ENCODE data around the gene PRPF38A.

PRPF38A gene

DNA sequence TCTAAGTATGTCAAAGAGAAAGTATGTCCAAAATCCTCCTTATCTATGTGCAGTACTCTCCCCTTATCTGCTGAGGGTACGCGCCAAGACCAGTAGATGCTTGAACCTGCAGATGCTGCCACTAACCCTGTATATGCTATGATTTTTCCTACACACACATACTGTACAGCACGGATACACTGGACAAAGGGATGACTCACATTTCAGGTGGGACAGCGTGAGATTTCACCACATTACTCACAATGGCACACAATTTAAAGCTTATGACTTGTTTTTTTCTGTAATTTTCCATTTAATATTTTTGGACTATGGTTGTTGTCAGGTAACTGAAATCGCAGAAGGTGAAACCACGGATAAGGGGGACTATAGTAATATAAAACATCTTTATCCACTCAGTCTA, 4.3 kb upstream of the PRPF38A start:
- no peak for DNase-seq

DNA sequence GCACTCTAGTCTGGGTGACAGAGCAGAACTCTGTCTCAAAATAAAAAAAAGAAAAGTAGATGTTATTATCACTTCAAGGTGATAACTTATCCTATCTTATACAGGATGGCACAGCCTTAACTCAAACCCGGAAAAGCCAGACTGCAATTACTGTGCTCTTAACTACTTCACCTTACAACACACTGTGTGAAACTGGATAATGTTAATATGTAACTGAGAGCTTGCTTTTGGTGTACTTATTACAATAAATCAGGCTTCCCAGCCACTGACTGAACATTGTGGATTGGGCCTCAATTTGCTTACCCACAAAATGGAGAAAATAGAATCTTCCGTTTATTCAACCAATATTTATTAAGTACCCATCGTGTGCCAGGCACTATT, 1.6 kb upstream of the PRPF38A start:
- no peak for DNase-seq

DNA sequence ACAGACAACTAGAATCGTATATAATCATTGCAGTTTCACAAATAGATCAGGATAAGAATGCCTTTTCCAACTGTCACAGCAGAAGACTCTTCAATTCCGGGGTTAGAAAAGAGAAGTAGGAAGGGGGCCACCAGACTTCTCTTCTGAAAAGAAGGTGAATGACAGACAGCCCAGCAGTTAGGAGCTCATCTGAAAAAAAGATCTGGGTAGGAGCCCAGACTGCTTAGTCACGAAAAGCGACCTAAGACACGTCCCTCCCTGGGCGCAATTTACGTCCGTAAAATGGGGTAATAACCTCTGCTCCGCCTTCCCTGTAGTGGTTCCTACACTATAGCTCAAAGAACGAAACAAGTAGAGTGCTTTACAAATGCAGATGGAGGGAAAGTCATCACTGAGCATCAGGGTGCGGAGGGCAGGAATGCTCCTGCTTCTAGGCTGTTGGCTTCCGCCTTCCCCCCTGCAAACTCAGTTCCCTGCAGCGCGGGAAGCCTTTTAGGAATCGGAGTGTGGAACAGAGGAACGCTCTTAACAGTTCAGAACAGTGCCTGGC, 761 bp upstream of the PRPF38A start:
- peak; percentile 9 to 81 (median 36) for DNase-seq

DNA sequence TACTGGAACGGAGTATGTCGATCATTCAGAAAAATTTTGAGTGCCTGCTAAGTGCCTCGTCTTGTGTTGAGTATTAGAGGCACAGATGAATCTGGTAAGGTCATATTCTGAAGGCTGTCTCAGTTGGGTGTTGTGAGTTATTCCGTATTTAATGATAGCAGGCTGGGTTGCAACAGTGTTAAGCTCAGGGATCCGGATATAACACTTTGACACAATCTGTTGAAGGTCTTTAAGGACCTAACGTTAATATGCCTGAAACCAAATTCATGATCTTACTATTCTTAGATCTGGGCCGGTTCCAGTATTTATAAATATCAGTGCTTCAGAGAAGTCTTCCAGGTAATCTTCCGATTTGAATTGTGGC, 555 bp downstream of the PRPF38A start:
- DNase-seq: no peak

DNA sequence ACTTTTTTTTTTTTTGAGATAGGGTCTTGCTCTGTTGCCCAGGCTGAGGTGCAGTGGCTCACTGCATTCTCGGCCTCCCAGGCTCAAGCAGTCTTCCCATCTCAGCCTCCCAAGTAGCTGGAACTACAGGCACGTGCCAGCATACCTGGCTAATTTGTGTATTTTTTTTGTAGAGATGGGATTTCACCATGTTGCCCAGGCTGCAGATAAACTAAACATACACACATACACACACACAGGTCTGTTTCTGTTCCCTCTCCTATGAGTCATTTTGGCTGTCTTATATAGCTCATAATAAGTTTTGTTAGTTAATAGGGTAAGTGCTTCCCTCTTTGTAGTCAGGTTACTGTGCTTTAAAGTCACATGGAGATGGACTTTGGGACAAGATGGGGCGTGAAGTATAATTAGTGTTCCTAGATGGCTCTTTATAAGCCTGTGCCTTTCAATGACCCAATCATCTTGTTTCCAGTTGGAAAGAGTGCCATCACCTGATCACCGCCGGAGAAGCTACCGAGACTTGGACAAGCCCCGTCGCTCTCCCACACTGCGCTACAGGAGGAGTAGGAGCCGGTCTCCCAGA, 9.1 kb downstream of the PRPF38A start:
- no peak for DNase-seq

DNA sequence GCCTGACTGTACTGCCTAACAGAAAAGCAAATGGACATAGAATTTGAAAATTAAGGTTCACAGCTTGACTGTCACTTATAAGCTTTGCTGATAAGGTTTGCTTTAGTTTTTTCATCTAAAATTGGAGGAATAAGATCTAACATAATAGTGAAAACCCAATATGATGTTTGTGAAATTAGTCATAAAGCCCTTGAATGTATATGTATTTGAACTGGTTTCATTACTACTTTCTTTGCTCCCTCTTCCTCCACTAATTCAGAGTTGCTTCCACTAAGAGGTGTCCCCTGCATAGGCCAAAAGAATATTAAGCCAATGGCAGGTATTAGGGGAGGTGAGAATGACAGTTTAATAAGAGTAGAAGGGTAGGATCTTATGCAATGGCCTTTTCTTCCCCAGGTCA, 10.5 kb downstream of the PRPF38A start:
- no peak for DNase-seq

DNA sequence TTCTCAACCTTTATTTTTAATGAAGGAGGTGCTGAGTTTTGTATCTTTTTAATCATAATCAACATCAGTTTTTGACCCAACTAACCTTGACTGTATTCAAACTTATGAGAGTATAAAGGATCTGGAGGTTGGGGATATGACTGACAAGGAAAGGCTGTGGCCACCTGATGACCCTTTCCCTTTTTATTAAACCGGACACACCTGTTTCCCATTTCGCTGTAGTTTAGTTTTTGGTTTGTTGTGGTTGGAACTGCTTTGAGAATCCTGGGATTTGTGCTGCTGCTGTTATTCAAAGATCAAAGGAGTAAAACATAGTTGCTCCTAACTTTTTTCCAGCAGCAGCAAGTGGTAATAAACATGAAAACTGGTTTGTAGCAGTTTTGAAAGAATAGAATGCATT, 12.4 kb downstream of the PRPF38A start:
- DNase-seq: no peak

DNA sequence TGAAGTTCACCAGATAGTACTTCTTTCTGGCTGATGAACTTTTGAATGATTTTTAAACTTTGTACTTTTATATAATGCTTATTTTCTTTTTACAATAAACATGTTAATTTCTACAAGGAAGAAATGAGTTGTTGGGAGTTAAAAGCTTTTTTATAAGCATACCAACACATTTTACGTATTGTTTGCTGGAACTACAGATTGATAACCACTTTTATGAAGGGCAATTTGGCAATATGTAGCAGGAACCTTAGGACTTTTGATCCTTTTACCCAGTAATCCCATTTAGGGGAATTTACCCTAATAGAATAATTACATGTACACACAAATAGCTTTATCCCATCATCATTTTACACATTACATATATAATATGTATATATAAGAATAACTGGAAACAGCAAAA, 16.3 kb downstream of the PRPF38A start:
- no peak for DNase-seq

DNA sequence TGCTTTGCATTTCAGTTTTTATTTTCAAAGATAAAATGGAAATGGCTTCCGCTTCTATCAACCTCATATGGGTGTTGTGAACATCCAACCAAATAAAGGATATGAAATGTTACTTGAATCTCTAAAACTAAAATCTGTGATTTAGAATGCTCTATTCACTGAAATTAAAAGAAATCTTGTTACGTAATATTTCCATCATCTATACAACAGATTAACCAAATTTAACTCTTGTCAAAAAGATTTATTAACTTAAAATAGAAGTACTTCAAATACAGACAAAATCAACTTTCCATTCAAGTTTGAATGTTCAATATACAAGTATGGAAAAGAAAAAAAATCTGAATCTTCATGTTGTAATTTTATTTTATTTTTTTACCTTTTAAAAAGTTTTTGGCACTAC, 18.7 kb downstream of the PRPF38A start:
- no peak for DNase-seq

DNA sequence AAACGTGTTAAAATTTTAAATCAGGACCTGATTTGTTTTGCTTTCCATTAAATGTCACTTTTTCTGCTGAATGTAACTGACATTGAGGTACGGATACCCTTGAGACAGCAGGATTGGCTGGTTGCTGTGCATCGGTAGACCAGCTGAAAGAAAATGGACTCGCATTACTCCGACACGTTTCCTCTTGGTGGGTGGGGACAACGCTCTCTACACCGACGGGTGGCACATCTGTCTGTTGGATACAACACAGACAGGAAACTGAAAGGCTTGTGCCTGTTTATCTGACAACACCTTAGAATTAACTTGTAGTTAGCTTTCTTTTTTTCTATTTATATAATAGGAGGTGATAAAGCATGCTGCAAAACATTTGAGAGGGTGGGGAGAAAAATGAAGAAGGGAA, 19.4 kb downstream of the PRPF38A start:
- DNase-seq: peak; percentile 58 to 90 (median 65)

DNA sequence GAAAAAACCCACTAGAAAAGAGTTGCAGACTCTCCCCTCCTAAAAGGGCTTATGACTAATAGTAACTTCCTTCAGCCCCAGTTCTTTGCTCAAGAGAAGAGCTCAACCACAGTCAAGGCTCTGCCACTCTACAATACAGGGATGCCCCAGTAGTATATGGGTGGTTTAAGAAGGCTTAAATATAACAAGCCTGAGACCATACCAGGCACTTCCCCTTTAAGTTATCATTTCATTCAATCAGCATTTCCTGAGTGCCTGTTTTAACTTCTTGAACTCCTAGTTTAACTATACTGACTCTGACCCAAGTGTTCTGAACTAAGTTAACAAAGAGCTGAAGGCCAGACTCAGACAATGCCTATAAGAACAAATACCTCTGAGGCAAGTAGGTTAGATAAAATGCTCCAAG, 19.8 kb downstream of the PRPF38A start:
- DNase-seq: peak in 4 of 5 donors; percentile 21 to 82 (median 29)

DNA sequence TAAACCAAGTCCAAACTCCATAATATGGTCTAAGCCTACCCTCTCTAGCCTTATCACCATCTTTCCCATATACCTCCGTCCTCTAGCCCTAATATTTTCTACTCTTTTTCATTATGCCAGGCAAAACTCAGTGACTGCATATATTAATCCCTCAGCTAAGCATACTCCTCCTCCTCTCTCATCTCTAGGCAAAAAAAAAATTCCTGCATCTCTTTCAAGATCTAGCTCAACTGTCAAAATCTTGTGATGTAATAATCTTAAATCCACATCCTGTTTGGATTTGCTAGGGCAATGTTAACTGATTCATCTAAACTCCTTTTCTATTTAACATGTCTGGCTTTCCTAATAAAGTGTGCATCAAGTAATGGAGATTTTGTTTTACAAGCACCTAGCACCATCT, 20.4 kb downstream of the PRPF38A start:
- peak in 1 of 5 donors; percentile 12 for DNase-seq

DNA sequence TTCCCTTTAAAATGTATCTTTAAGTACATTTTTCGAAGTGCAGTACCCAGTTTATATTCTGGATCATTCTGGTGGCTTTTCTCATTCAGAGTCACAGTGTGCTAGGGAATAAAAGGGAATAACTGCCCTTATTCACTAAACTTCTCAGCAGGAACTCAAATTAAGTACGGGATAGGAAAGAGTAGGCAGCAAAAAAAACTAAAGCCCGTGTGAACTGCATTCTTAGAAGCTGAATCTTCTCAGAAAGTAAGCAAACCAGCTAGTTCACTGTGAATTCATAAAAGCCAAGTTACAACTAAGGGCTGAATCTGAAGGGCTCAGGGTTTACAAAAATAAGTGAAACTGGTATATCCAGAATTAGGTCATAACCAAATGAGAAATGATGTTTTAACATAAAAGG, 22.0 kb downstream of the PRPF38A start:
- no peak for DNase-seq

DNA sequence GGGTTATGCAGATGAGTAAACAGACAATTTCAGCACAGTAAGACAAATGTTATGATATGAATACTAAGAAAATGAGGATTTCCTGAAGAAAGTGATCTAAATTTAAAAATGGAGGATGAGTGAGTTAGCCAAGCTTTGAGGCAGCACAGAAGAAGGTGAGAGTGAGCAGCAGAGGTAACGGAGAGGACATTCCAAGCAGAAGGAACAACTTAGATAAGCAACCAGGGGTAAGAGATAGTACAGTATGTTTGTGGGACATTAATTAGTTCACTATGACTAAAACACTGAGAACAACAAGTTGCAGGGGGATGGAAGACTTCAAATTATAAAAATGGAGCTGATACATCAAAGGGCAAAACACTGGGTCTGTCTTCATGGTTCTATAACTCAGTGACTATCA, 22.8 kb downstream of the PRPF38A start:
- no peak for DNase-seq

DNA sequence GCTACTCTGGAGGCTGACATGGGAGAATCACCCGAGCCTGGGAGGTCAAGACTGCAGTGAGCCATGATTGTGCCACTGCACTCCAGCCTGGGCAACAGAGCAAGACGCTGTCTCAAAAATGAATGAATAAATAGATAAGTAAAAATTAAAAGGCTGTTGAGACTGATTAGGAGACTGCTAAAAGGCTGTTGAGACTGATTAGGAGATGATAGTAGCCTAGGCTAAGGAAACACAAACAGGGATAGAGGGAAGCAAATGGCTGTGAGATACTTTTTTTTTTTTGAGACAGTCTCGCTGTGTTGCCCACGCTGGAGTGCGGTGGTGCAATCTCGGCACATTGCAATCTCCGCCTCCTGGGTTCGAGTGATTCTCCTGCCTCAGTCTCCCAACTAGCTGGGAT, 28.4 kb downstream of the PRPF38A start:
- no peak for DNase-seq

DNA sequence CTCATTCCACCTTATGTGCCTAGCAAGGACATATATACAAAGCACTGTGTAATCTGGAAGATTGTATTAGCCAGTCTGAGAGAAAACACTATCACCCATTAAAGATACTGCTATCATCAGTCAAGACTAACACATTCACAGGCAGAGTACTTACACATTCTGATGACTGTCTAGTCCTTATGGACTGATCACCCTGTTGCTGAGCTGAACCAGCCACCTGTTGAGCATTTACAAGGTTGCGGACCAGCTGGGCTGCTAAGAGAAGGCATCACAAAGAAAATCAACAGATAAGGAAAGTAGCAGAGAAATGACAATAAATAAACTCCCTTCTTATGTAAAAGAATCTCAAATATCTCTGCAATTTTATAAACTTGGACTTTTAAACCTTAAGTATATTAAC, 30.8 kb downstream of the PRPF38A start:
- no peak for DNase-seq

DNA sequence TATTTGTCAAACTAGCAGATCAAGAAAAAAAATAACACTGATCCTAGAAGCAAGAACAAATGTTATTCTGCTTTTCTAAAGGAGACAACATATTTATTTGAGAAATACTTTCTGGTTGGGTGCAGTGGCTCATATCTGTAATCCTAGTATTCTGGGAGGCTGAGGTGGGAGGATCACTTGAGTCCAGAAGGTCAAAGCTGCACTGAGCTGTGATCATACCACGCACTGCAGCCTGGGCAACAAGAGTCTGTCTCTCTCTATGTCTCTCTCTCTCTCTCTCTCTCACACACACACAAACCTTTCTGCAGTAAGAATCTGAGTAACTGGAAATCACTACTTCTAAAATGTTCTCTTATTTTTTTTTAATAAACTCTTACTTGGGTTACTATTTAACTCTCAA, 31.2 kb downstream of the PRPF38A start:
- no peak for DNase-seq

DNA sequence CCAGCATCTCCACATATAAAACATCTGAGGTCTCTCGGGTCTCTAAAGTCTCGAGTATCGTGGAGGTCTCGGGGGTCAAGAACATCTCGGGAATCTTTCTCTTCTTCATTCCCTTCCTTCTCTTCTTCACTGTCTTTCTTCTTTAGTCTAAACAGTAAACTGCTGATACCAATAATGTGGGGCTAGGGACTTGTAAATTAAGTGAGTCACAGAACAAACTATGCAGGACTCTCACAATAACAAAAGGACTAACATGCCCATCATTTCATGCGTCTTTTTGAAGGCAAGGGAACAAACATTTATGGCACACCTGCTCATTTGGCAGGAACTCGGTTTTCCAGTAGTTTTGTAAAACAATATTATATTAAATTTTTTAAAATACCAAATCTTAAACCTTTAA, 32.4 kb downstream of the PRPF38A start:
- DNase-seq: no peak

DNA sequence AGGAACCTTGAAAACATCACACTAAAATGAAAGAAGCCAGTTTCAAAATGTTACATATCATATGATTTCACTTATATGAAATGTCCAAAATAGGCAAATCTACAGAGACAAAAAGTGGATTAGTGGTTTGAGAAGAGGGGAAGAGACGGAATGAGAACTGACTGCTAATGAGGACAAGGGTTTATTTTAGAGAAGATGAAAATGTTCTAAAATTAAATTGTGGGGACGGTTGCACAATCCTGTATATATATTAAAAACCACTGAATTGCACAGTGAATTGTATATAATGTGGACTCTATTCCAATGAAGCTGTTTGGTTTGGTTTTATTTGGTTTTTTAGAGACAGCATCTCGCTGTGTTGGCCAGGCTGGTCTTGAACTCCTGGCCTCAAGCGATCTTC, 35.6 kb downstream of the PRPF38A start:
- DNase-seq: no peak

DNA sequence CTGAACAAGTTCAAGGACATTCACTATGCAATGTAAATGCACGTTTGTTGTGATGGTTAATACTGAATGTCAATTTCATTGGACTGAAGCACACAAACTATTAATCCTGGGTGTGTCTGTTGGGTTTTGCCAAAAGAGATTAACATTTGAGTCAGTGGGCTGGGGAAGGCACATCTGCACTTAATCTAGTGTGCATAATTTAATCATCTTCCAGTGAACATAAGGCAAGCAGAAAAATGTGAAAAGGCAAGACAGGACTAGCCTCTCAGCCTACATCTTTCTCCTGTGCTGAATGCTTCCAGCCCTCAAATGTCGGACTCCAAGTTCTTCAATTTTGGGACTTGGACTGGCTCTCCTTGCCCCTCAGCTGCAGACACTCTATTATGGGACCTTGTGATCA, 40.1 kb downstream of the PRPF38A start:
- DNase-seq: no peak

DNA sequence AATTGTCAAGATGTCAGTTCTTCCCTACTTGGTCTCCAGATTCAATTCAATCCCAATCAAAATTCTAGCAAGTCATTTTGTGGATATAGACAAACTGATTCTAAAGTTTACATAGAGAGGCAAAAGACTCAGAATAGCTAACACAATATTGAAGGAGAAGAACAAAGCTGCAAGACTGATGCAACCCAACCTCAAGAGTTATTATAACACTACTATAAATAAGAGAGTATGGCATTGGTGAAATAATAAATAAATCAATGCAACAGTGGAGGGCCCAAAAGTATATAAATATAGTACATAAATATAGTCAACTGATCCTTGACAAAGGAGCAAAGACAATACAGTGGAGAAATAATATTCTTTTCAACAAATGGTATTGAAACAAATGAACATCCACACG, 49.7 kb downstream of the PRPF38A start:
- DNase-seq: no peak

DNA sequence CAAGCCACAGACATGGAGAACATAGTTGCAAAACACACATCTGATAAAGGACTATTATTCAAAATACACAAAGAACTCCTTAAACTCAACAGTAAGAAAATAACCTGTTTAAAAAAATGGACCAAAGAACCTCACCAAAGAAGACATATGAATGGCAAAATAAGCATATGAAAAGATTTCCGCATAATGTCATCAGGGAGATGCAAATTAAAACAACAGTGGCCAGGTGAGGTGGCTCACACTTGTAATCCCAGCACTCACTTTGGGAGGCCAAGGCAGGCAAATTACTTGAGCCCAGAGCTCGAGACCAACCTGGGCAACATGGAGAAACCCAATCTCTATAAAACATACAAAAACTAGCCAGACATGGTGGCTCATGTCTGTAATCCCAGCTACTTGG, 50.4 kb downstream of the PRPF38A start:
- no peak for DNase-seq

DNA sequence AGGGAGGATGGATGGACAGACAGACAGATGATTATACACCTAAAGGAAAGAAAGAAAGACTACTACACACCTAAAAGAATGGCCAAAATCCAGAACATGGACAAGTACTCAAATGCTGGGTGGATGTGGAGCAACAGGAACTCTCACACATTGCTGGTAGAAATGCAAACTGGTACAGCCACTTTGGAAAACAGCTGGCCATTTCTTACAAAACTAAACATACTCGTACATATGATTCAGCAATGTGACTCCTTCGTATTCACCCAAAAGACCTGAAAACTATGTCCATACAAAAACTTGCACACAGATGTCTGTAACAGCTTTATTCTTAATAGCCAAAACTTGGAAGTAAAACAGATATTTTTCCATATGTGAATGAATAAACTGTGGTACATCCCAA, 51.3 kb downstream of the PRPF38A start:
- DNase-seq: no peak

DNA sequence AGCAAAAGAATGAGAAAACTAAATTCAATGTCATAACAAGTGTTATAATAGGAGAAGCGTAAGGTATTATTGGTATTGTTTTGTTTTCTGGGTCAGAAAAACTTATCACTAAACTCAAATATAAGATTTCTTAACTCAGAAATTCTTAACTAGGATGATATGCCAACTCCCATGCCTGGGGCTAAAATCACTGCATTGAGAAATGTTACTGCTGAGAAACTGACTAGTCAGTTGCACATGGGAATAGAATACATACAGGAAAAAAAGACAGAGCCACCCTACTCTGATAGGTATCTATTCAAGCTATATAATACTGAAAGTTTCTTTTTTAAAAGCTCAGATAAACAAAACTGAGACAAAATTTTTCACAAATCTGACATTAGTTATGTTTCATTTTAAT, 56.3 kb downstream of the PRPF38A start:
- DNase-seq: no peak

DNA sequence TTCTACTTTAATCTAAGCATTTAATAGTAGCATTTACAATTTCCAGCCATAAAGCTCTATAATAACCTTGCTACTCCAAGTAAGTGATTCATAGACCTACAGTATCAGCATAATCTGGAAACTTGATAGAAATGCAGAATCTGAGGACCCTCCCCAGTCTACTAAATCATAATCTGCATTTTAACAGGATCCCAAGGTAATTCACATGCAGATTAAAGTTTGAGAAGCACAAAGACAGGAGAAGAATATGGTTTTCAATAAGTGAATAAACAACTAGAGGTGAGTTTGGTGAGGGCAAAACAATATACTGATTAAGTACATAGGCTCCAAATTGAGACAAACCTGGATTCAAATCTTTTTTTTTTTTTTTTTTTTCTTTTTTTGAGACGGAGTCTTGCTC, 57.4 kb downstream of the PRPF38A start:
- DNase-seq: no peak

DNA sequence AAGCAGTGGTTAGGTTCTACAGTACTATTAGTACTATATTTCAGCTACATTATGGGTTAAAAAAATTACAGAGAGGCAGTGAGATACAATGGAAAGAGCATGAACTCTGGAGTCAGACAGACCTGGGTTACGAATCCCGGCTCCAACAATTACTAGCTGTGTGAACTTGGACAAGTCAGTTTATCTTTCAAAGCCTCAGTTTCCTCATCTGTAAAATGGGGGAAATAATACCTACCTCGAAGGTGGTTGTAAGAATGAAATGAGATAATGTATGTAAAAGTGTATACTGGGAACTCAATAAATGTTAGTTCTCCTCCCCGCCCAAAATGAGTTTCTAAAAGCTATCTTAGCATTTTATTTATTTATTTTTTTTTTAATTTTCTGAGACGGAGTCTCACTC, 59.5 kb downstream of the PRPF38A start:
- DNase-seq: no peak
